Neuronal stem cell (in vitro differentiated cells): Measurements from ENCODE around the gene AARS1.

ENCODE experiments used
- DNase-seq: peaks from one replicate; pipeline ENCODE4 v3.0.0-alpha.2; 2013; ENCODE audit warnings: low spot score
- H2AFZ ChIP-seq: one replicate; pipeline ENCODE4 v1.6.1; 2013; ENCODE audit warnings: mild to moderate bottlenecking, low read length, inconsistent platforms
- H2AK5ac ChIP-seq: 2 replicates; pipeline ENCODE4 v1.6.1; 2013; ENCODE audit warnings: low read depth, mild to moderate bottlenecking, inconsistent platforms, low read length, moderate library complexity, mixed read lengths
- H2BK120ac ChIP-seq: 2 replicates; pipeline ENCODE4 v1.6.1; 2013; ENCODE audit warnings: low read depth, mild to moderate bottlenecking, inconsistent platforms, low read length, moderate library complexity, mixed read lengths
- H2BK12ac ChIP-seq: one replicate; pipeline ENCODE4 v1.6.1; 2013; ENCODE audit warnings: low read length, inconsistent platforms
- H2BK15ac ChIP-seq: 2 replicates; pipeline ENCODE4 v1.6.1; 2013; ENCODE audit warnings: mild to moderate bottlenecking, low read length, inconsistent platforms, mixed read lengths
- H2BK5ac ChIP-seq: one replicate; pipeline ENCODE4 v1.6.1; 2013; ENCODE audit warnings: inconsistent platforms, mild to moderate bottlenecking, low read length, moderate library complexity
- H3K14ac ChIP-seq: one replicate; pipeline ENCODE4 v1.6.1; 2013; ENCODE audit warnings: low read length, inconsistent platforms
- H3K18ac ChIP-seq: 2 replicates; pipeline ENCODE4 v1.6.1; 2013; ENCODE audit warnings: low read length, inconsistent platforms
- H3K23ac ChIP-seq: 2 replicates; pipeline ENCODE4 v1.6.1; 2013; ENCODE audit warnings: low read depth, mild to moderate bottlenecking, mixed read lengths, low read length, inconsistent platforms; ENCODE audit not compliant: poor library complexity
- H3K27ac ChIP-seq: replicated peaks from 3 replicates; pipeline ENCODE4 v1.5.1; 2013; ENCODE audit warnings: low read length, inconsistent platforms
- H3K27me3 ChIP-seq, 3 experiments: 2 replicates each; pipeline ENCODE4 v1.6.1; 2013; ENCODE audit warnings: low read length in 3 of 3, mild to moderate bottlenecking in 2 of 3, inconsistent platforms in 1 of 3, low read depth in 1 of 3, mixed read lengths in 1 of 3, moderate library complexity in 1 of 3; ENCODE audit not compliant: control insufficient read depth in 3 of 3, insufficient read depth in 3 of 3
- H3K36me3 ChIP-seq, 2 donors: replicated peaks in 1 of 2; 2 replicates each; pipeline ENCODE4 v1.6.1; 2013; ENCODE audit warnings: low read length in 2 of 2; ENCODE audit not compliant: control insufficient read depth in 2 of 2, insufficient read depth in 2 of 2
- H3K4ac ChIP-seq: 2 replicates; pipeline ENCODE4 v1.6.1; 2013; ENCODE audit warnings: inconsistent platforms, mild to moderate bottlenecking, low read length, moderate library complexity
- H3K4me1 ChIP-seq, 2 donors: 1 replicate in 1 of 2; 2 replicates in 1 of 2; pipeline ENCODE4 v1.6.1; 2013; ENCODE audit warnings: low read length in 2 of 2, low read depth in 1 of 2; ENCODE audit not compliant: control insufficient read depth in 2 of 2, insufficient read depth in 1 of 2
- H3K4me2 ChIP-seq: one replicate; pipeline ENCODE4 v1.6.1; 2013; ENCODE audit warnings: mild to moderate bottlenecking, low read length, inconsistent platforms; ENCODE audit not compliant: insufficient read depth, poor library complexity, severe bottlenecking
- H3K4me3 ChIP-seq, 2 donors: 2 replicates each; pipeline ENCODE4 v1.5.1; 2013; ENCODE audit warnings: low read length in 2 of 2, mild to moderate bottlenecking in 2 of 2, inconsistent platforms in 1 of 2, moderate library complexity in 1 of 2
- H3K79me1 ChIP-seq: one replicate; pipeline ENCODE4 v1.6.1; 2013; ENCODE audit warnings: low read depth, mild to moderate bottlenecking, inconsistent platforms, low read length, moderate library complexity
- H3K9ac ChIP-seq: one replicate; pipeline ENCODE4 v1.6.1; 2013; ENCODE audit warnings: mild to moderate bottlenecking, low read depth, low read length, inconsistent platforms; ENCODE audit not compliant: poor library complexity
- H3K9me3 ChIP-seq, 2 donors: replicated peaks in 1 of 2; 2 replicates each; pipeline versions ENCODE3 to v1.6.1; 2013; ENCODE audit warnings: low read length in 2 of 2, mild to moderate bottlenecking in 2 of 2, inconsistent platforms in 1 of 2, low read depth in 1 of 2, mixed read lengths in 1 of 2, moderate library complexity in 1 of 2; ENCODE audit not compliant: control insufficient read depth in 2 of 2, insufficient read depth in 1 of 2
- H4K8ac ChIP-seq: one replicate; pipeline ENCODE4 v1.6.1; 2013; ENCODE audit warnings: low read depth, mild to moderate bottlenecking, inconsistent platforms, low read length, moderate library complexity
- H4K91ac ChIP-seq: one replicate; pipeline ENCODE4 v1.6.1; 2013; ENCODE audit warnings: low read length, low read depth, mild to moderate bottlenecking, inconsistent platforms; ENCODE audit not compliant: poor library complexity
- WGBS, 2 donors: extraction: QIAGEN DNeasy Blood & Tissue Kit; methylation state at CpG; one replicate each; pipeline ENCODE4 v1.1.7; 2013; ENCODE audit warnings: missing lambda C conversion rate in 2 of 2, mixed read lengths in 1 of 2; ENCODE audit not compliant: insufficient read length in 2 of 2, insufficient replicate concordance in 1 of 2; ENCODE audit errors: extremely low coverage in 2 of 2; 5-methylcytosine and 5-hydroxymethylcytosine counted together

AARS1 gene

GRCh38 chr16:70252355-70252988, 36.8 kb downstream of the AARS1 start:
- peaks cover 0 to 2% of the 10 kb centered on the region in 2 donors for H3K4me1 ChIP-seq
- no peaks in the 10 kb centered on the region for H3K9me3 ChIP-seq
- no peak overlapping the region for H3K9ac ChIP-seq
- peaks cover 43 to 74% of the 10 kb centered on the region in 2 donors for H3K36me3 ChIP-seq
- H2AFZ ChIP-seq = no peak overlapping the region
- no peak overlapping the region for H3K4me3 ChIP-seq
- DNase-seq = peak; percentile 12
- no CpG with 5 or more reads among the region's 21 CpGs for WGBS, 2 donors
- no peak overlapping the region for H2AK5ac ChIP-seq
- peak overlapping the region; percentile 26 for H4K8ac ChIP-seq
- no peak overlapping the region for H3K23ac ChIP-seq
- H3K14ac ChIP-seq = no peak overlapping the region
- H2BK15ac ChIP-seq = no peak overlapping the region
- H3K4me2 ChIP-seq = no peak overlapping the region
- H3K18ac ChIP-seq = no peak overlapping the region
- H2BK5ac ChIP-seq = no peak overlapping the region
- no peak overlapping the region for H2BK120ac ChIP-seq
- no peaks in the 10 kb centered on the region for H3K27me3 ChIP-seq
- H4K91ac ChIP-seq = no peak overlapping the region
- peaks cover 11% of the 10 kb centered on the region for H3K79me1 ChIP-seq
- peak overlapping the region; percentile 5 for H3K27ac ChIP-seq
- H3K4ac ChIP-seq = no peak overlapping the region
- no peak overlapping the region for H2BK12ac ChIP-seq

- Histone ChIP-seq H2BK12ac (peak within 1 kb of the TSS; percentile 46), H2AK5ac (peak within 1 kb of the TSS; percentile 46), H3K27me3 (no peaks in the 10 kb centered on the region), H3K4me1 (peaks cover 0 to 2% of the 10 kb centered on the region in 2 donors), H2BK15ac (no peak within 1 kb of the TSS), H3K27ac (peak within 1 kb of the TSS; percentile 92), H4K91ac (no peak within 1 kb of the TSS), H3K23ac (peak within 1 kb of the TSS; percentile 89), H2BK5ac (peak within 1 kb of the TSS; percentile 87), H2BK120ac (no peak within 1 kb of the TSS), H3K14ac (peak within 1 kb of the TSS; percentile 94), H2AFZ (peak within 1 kb of the TSS; percentile 83), H4K8ac (peak within 1 kb of the TSS; percentile 26), H3K4ac (peak within 1 kb of the TSS; percentile 53), H3K36me3 (peaks cover 39 to 68% of the 10 kb centered on the region in 2 donors), H3K4me2 (peak within 1 kb of the TSS; percentile 87), H3K9me3 (no peaks in the 10 kb centered on the region), H3K4me3 (peak within 1 kb of the TSS; percentile 78 to 100), H3K9ac (peak within 1 kb of the TSS; percentile 99), H3K18ac (peak within 1 kb of the TSS; percentile 98), H3K79me1 (peaks cover 11% of the 10 kb centered on the region)
- WGBS, 2 donors = no CpG with 5 or more reads among the region's 65 CpGs
- DNase-seq = peak; percentile 92
These were observed 37.5 kb downstream of the AARS1 start, which contains the start of gene EXOSC6 for GRCh38 chr16:70251629-70252354. Gene EXOSC6, minus strand, starts transcription at chr16:70251940. Its CDS starts 40 bp downstream, at chr16:70251900.

- H3K9ac ChIP-seq = peak overlapping the region; percentile 99
- no peak overlapping the region for H4K91ac ChIP-seq
- peak overlapping the region; percentile 46 for H2BK12ac ChIP-seq
- H3K4ac ChIP-seq = peak overlapping the region; percentile 53
- H2AFZ ChIP-seq = peak overlapping the region; percentile 64
- peaks cover 34 to 61% of the 10 kb centered on the region in 2 donors for H3K36me3 ChIP-seq
- H3K27me3 ChIP-seq = no peaks in the 10 kb centered on the region
- H3K27ac ChIP-seq = peak overlapping the region; percentile 92
- H3K23ac ChIP-seq = peak overlapping the region; percentile 89
- H2BK5ac ChIP-seq = peak overlapping the region; percentile 87
- WGBS, 2 donors = no CpG with 5 or more reads among the region's 92 CpGs
- H2BK120ac ChIP-seq = no peak overlapping the region
- H3K4me1 ChIP-seq = peaks cover 0 to 2% of the 10 kb centered on the region in 2 donors
- no peak overlapping the region for H2BK15ac ChIP-seq
- DNase-seq = peak; percentile 45
- H3K14ac ChIP-seq = peak overlapping the region; percentile 56
- H3K79me1 ChIP-seq = peaks cover 11% of the 10 kb centered on the region
- H3K4me3 ChIP-seq = peak overlapping the region; percentile 78 to 100
- H3K4me2 ChIP-seq = peak overlapping the region; percentile 87
- H3K18ac ChIP-seq = peak overlapping the region; percentile 89
- H4K8ac ChIP-seq = no peak overlapping the region
- H3K9me3 ChIP-seq = no peaks in the 10 kb centered on the region
- peak overlapping the region; percentile 46 for H2AK5ac ChIP-seq
These were observed 38.3 kb downstream of the AARS1 start for GRCh38 chr16:70250748-70251628.
